ENCODE results near the gene FAM163A.

The FAM163A gene

GRCh38 chr1:179820226-179820970 lies 77.3 kb downstream of the FAM163A start:
- H3K56ac ChIP-seq (ENCODE audit: low read length), result no peak overlapping the region
- WGBS (ENCODE audit: extremely low coverage, insufficient coverage, low lambda C conversion rate), result no CpG with 5 or more reads among the region's 9 CpGs
- H2BK15ac ChIP-seq (replicated peaks; ENCODE audit: low read depth), result no peak overlapping the region
- no peak overlapping the region for H3K4ac ChIP-seq (ENCODE audit: low read depth, low read length)
- H2BK120ac ChIP-seq (ENCODE audit: low read depth, low read length), result no peak overlapping the region
- H4K8ac ChIP-seq (ENCODE audit: low read depth, low read length), result no peak overlapping the region
- H3K4me2 ChIP-seq (ENCODE audit: low read length), result no peak overlapping the region
- no peaks in the 10 kb centered on the region for H3K27me3 ChIP-seq (ENCODE audit: insufficient read depth, low read length, poor library complexity)
- H2BK5ac ChIP-seq (ENCODE audit: low read length), result no peak overlapping the region
- no peaks in the 10 kb centered on the region for H3K36me3 ChIP-seq (ENCODE audit: control insufficient read depth, insufficient read depth, low read length)
- DNase-seq, result no peak
- H3K27ac ChIP-seq (ENCODE audit: low read depth, low read length), result no peak overlapping the region
- H4K5ac ChIP-seq (ENCODE audit: low read length), result no peak overlapping the region
- H3K79me2 ChIP-seq (ENCODE audit: control insufficient read depth, insufficient read depth, low read length), result no peaks in the 10 kb centered on the region
- no peaks in the 10 kb centered on the region for H3K79me1 ChIP-seq (ENCODE audit: low read length)
- H3K23ac ChIP-seq (ENCODE audit: low read length), result no peak overlapping the region
- no peak overlapping the region for H2AK5ac ChIP-seq (ENCODE audit: low read length)
- no peak overlapping the region for H3K4me3 ChIP-seq (ENCODE audit: low read length)
- H3K18ac ChIP-seq (ENCODE audit: low read length), result no peak overlapping the region
- no peak overlapping the region for H3K9ac ChIP-seq (ENCODE audit: low read length)
- H3K4me1 ChIP-seq (ENCODE audit: control insufficient read depth, low read depth, low read length), result no peaks in the 10 kb centered on the region

- no peak overlapping the region for H3K56ac ChIP-seq (ENCODE audit: low read length)
- DNase-seq, result no peak
- H3K4ac ChIP-seq (ENCODE audit: low read depth, low read length), result no peak overlapping the region
- no peak overlapping the region for H3K27ac ChIP-seq (ENCODE audit: low read depth, low read length)
- no peaks in the 10 kb centered on the region for H3K79me1 ChIP-seq (ENCODE audit: low read length)
- no peaks in the 10 kb centered on the region for H3K27me3 ChIP-seq (ENCODE audit: insufficient read depth, low read length, poor library complexity)
- H3K9ac ChIP-seq (ENCODE audit: low read length), result no peak overlapping the region
- no peak overlapping the region for H2BK120ac ChIP-seq (ENCODE audit: low read depth, low read length)
- no peaks in the 10 kb centered on the region for H3K4me1 ChIP-seq (ENCODE audit: control insufficient read depth, low read depth, low read length)
- H3K79me2 ChIP-seq (ENCODE audit: control insufficient read depth, insufficient read depth, low read length), result no peaks in the 10 kb centered on the region
- H2AK5ac ChIP-seq (ENCODE audit: low read length), result no peak overlapping the region
- no peak overlapping the region for H2BK15ac ChIP-seq (replicated peaks; ENCODE audit: low read depth)
- no peak overlapping the region for H3K18ac ChIP-seq (ENCODE audit: low read length)
- no peak overlapping the region for H3K4me3 ChIP-seq (ENCODE audit: low read length)
- no peak overlapping the region for H4K8ac ChIP-seq (ENCODE audit: low read depth, low read length)
- no peak overlapping the region for H3K23ac ChIP-seq (ENCODE audit: low read length)
- no peak overlapping the region for H3K4me2 ChIP-seq (ENCODE audit: low read length)
- no peaks in the 10 kb centered on the region for H3K36me3 ChIP-seq (ENCODE audit: control insufficient read depth, insufficient read depth, low read length)
- no peak overlapping the region for H4K5ac ChIP-seq (ENCODE audit: low read length)
- H2BK5ac ChIP-seq (ENCODE audit: low read length), result no peak overlapping the region
- WGBS (ENCODE audit: extremely low coverage, insufficient coverage, low lambda C conversion rate), result no CpG with 5 or more reads among the region's 9 CpGs
Observed at GRCh38 chr1:179821524-179821923, 78.4 kb downstream of the FAM163A start.

GRCh38 chr1:179822065-179822464 lies 79.0 kb downstream of the FAM163A start:
- no peak overlapping the region for H3K4me3 ChIP-seq (ENCODE audit: low read length)
- no peak for DNase-seq
- H3K9ac ChIP-seq (ENCODE audit: low read length), result no peak overlapping the region
- no peak overlapping the region for H2BK120ac ChIP-seq (ENCODE audit: low read depth, low read length)
- no peak overlapping the region for H3K56ac ChIP-seq (ENCODE audit: low read length)
- H2BK15ac ChIP-seq (replicated peaks; ENCODE audit: low read depth), result no peak overlapping the region
- no peaks in the 10 kb centered on the region for H3K27me3 ChIP-seq (ENCODE audit: insufficient read depth, low read length, poor library complexity)
- H2AK5ac ChIP-seq (ENCODE audit: low read length), result no peak overlapping the region
- H2BK5ac ChIP-seq (ENCODE audit: low read length), result no peak overlapping the region
- WGBS (ENCODE audit: extremely low coverage, insufficient coverage, low lambda C conversion rate), result no CpG with 5 or more reads among the region's 2 CpGs
- H3K27ac ChIP-seq (ENCODE audit: low read depth, low read length), result no peak overlapping the region
- H3K23ac ChIP-seq (ENCODE audit: low read length), result no peak overlapping the region
- H3K79me2 ChIP-seq (ENCODE audit: control insufficient read depth, insufficient read depth, low read length), result no peaks in the 10 kb centered on the region
- no peak overlapping the region for H4K5ac ChIP-seq (ENCODE audit: low read length)
- no peaks in the 10 kb centered on the region for H3K36me3 ChIP-seq (ENCODE audit: control insufficient read depth, insufficient read depth, low read length)
- H3K4ac ChIP-seq (ENCODE audit: low read depth, low read length), result no peak overlapping the region
- no peak overlapping the region for H3K4me2 ChIP-seq (ENCODE audit: low read length)
- H3K18ac ChIP-seq (ENCODE audit: low read length), result no peak overlapping the region
- no peaks in the 10 kb centered on the region for H3K4me1 ChIP-seq (ENCODE audit: control insufficient read depth, low read depth, low read length)
- no peak overlapping the region for H4K8ac ChIP-seq (ENCODE audit: low read depth, low read length)
- no peaks in the 10 kb centered on the region for H3K79me1 ChIP-seq (ENCODE audit: low read length)

GRCh38 chr1:179823693-179824092 lies 80.6 kb downstream of the FAM163A start:
- H2BK5ac ChIP-seq (ENCODE audit: low read length), result no peak overlapping the region
- no peak overlapping the region for H3K27ac ChIP-seq (ENCODE audit: low read depth, low read length)
- no peaks in the 10 kb centered on the region for H3K79me1 ChIP-seq (ENCODE audit: low read length)
- no peak overlapping the region for H3K56ac ChIP-seq (ENCODE audit: low read length)
- H3K79me2 ChIP-seq (ENCODE audit: control insufficient read depth, insufficient read depth, low read length), result no peaks in the 10 kb centered on the region
- WGBS (ENCODE audit: extremely low coverage, insufficient coverage, low lambda C conversion rate), result no CpG with 5 or more reads among the region's 4 CpGs
- H2BK15ac ChIP-seq (replicated peaks; ENCODE audit: low read depth), result no peak overlapping the region
- no peak overlapping the region for H4K5ac ChIP-seq (ENCODE audit: low read length)
- no peak overlapping the region for H3K18ac ChIP-seq (ENCODE audit: low read length)
- H2AK5ac ChIP-seq (ENCODE audit: low read length), result no peak overlapping the region
- H3K4me3 ChIP-seq (ENCODE audit: low read length), result no peak overlapping the region
- H4K8ac ChIP-seq (ENCODE audit: low read depth, low read length), result no peak overlapping the region
- H3K4me1 ChIP-seq (ENCODE audit: control insufficient read depth, low read depth, low read length), result no peaks in the 10 kb centered on the region
- DNase-seq, result no peak
- no peak overlapping the region for H3K23ac ChIP-seq (ENCODE audit: low read length)
- H3K27me3 ChIP-seq (ENCODE audit: insufficient read depth, low read length, poor library complexity), result no peaks in the 10 kb centered on the region
- H3K4ac ChIP-seq (ENCODE audit: low read depth, low read length), result no peak overlapping the region
- H3K9ac ChIP-seq (ENCODE audit: low read length), result no peak overlapping the region
- H3K4me2 ChIP-seq (ENCODE audit: low read length), result no peak overlapping the region
- H2BK120ac ChIP-seq (ENCODE audit: low read depth, low read length), result no peak overlapping the region
- H3K36me3 ChIP-seq (ENCODE audit: control insufficient read depth, insufficient read depth, low read length), result no peaks in the 10 kb centered on the region

GRCh38 chr1:179824265-179824664 lies 81.2 kb downstream of the FAM163A start:
- no peak overlapping the region for H3K4ac ChIP-seq (ENCODE audit: low read depth, low read length)
- H3K56ac ChIP-seq (ENCODE audit: low read length), result no peak overlapping the region
- H3K4me3 ChIP-seq (ENCODE audit: low read length), result no peak overlapping the region
- no peak overlapping the region for H2BK120ac ChIP-seq (ENCODE audit: low read depth, low read length)
- no peak for DNase-seq
- no peak overlapping the region for H3K4me2 ChIP-seq (ENCODE audit: low read length)
- no CpG with 5 or more reads among the region's 6 CpGs for WGBS (ENCODE audit: extremely low coverage, insufficient coverage, low lambda C conversion rate)
- no peak overlapping the region for H4K8ac ChIP-seq (ENCODE audit: low read depth, low read length)
- H3K79me2 ChIP-seq (ENCODE audit: control insufficient read depth, insufficient read depth, low read length), result no peaks in the 10 kb centered on the region
- H3K79me1 ChIP-seq (ENCODE audit: low read length), result no peaks in the 10 kb centered on the region
- no peaks in the 10 kb centered on the region for H3K4me1 ChIP-seq (ENCODE audit: control insufficient read depth, low read depth, low read length)
- H4K5ac ChIP-seq (ENCODE audit: low read length), result no peak overlapping the region
- no peaks in the 10 kb centered on the region for H3K27me3 ChIP-seq (ENCODE audit: insufficient read depth, low read length, poor library complexity)
- no peak overlapping the region for H2BK5ac ChIP-seq (ENCODE audit: low read length)
- H3K9ac ChIP-seq (ENCODE audit: low read length), result no peak overlapping the region
- no peak overlapping the region for H3K18ac ChIP-seq (ENCODE audit: low read length)
- H3K23ac ChIP-seq (ENCODE audit: low read length), result no peak overlapping the region
- no peak overlapping the region for H2AK5ac ChIP-seq (ENCODE audit: low read length)
- no peaks in the 10 kb centered on the region for H3K36me3 ChIP-seq (ENCODE audit: control insufficient read depth, insufficient read depth, low read length)
- no peak overlapping the region for H2BK15ac ChIP-seq (replicated peaks; ENCODE audit: low read depth)
- no peak overlapping the region for H3K27ac ChIP-seq (ENCODE audit: low read depth, low read length)

GRCh38 chr1:179825206-179825605 lies 82.1 kb downstream of the FAM163A start:
- Histone ChIP-seq H4K5ac (ENCODE audit: low read length) (no peak overlapping the region), H3K9ac (ENCODE audit: low read length) (no peak overlapping the region), H3K4ac (ENCODE audit: low read depth, low read length) (no peak overlapping the region), H3K79me1 (ENCODE audit: low read length) (no peaks in the 10 kb centered on the region), H3K79me2 (ENCODE audit: control insufficient read depth, insufficient read depth, low read length) (no peaks in the 10 kb centered on the region), H3K27ac (ENCODE audit: low read depth, low read length) (no peak overlapping the region), H3K56ac (ENCODE audit: low read length) (no peak overlapping the region), H3K4me2 (ENCODE audit: low read length) (no peak overlapping the region), H2BK15ac (replicated peaks; ENCODE audit: low read depth) (no peak overlapping the region), H2AK5ac (ENCODE audit: low read length) (no peak overlapping the region), H3K36me3 (ENCODE audit: control insufficient read depth, insufficient read depth, low read length) (no peaks in the 10 kb centered on the region), H3K23ac (ENCODE audit: low read length) (no peak overlapping the region), H2BK120ac (ENCODE audit: low read depth, low read length) (no peak overlapping the region), H3K18ac (ENCODE audit: low read length) (no peak overlapping the region), H2BK5ac (ENCODE audit: low read length) (no peak overlapping the region), H4K8ac (ENCODE audit: low read depth, low read length) (no peak overlapping the region), H3K4me1 (ENCODE audit: control insufficient read depth, low read depth, low read length) (no peaks in the 10 kb centered on the region), H3K27me3 (ENCODE audit: insufficient read depth, low read length, poor library complexity) (no peaks in the 10 kb centered on the region), H3K4me3 (ENCODE audit: low read length) (no peak overlapping the region)
- no peak for DNase-seq
- WGBS (ENCODE audit: extremely low coverage, insufficient coverage, low lambda C conversion rate), result no CpG with 5 or more reads among the region's 8 CpGs

Measured in mesendoderm (in vitro differentiated cells).